HepG2 (cell line): ENCODE data around the gene MLN. TPM values are rescaled to one million over a fixed set of nuclear protein-coding genes. Genes with fewer than 3 reads are reported as not detected.

Experiments
- ATAC-seq: fragments of 200-7000 bp; cut with Tn5 transposase; 3 replicates; pipeline ENCODE4 v1.9.1; 2020; ENCODE audit warnings: mild to moderate bottlenecking, moderate library complexity
- BruUV-seq: library from RNA; stranded (reverse); fragments of 400-500 nt; replicated peaks from 2 replicates; lab custom pipeline; 2021; lab: Mats Ljungman, UMichigan
- CTCF ChIA-PET: fragments of 300-600 bp; formaldehyde crosslinking; extraction: SDS; loops from one replicate; lab custom pipeline; 2021; ENCODE audit warnings: low total read pairs, inconsistent platforms, low intra/inter-chr PET ratio; lab: Yijun Ruan, JAX
- POLR2A ChIA-PET: fragments of 350-600 bp; sonication (Branson Sonifier 250); formaldehyde crosslinking; loops from one replicate; lab custom pipeline; 2020; ENCODE audit warnings: antibody characterized with exemption, inconsistent platforms; lab: Yijun Ruan, JAX
- DNase-seq: peaks from one replicate; pipeline ENCODE4 v3.0.0-alpha.2; 2015; ENCODE audit warnings: low spot score
- FAIRE-seq: peaks from 3 replicates; lab custom pipeline; 2011; peaks lifted over from hg19 to GRCh38; lab: Jason Lieb, UNC
- H2AFZ ChIP-seq: one replicate; pipeline ENCODE4 v1.6.1; 2011; ENCODE audit warnings: low read length, inconsistent platforms
- H3K27ac ChIP-seq: fragments of 300-600 bp; 3 replicates; pipeline ENCODE4 v1.8.0; 2011; ENCODE audit warnings: mixed run types, mild to moderate bottlenecking, mixed read lengths, low read length, inconsistent platforms; ENCODE audit not compliant: insufficient read depth; ENCODE audit errors: extremely low read length
- H3K27me3 ChIP-seq, 2 experiments: fragments of 200-600 bp in 1 of 2; 2 replicates in 1 of 2; 3 replicates in 1 of 2; pipeline versions ENCODE4 v1.6.0 to v1.8.0; 2011; ENCODE audit warnings: low read length in 2 of 2, mild to moderate bottlenecking in 2 of 2, moderate library complexity in 2 of 2, inconsistent platforms in 1 of 2; ENCODE audit not compliant: insufficient read depth in 2 of 2, control insufficient read depth in 1 of 2
- H3K36me3 ChIP-seq, 2 experiments: fragments of 200-600 bp in 1 of 2; replicated peaks in 1 of 2; 2 replicates in 1 of 2; 3 replicates in 1 of 2; pipeline versions ENCODE4 v1.5.1 to v1.8.0; 2011; ENCODE audit warnings: low read length in 2 of 2, inconsistent platforms in 1 of 2; ENCODE audit not compliant: insufficient read depth in 2 of 2, control insufficient read depth in 1 of 2
- H3K4me1 ChIP-seq: 2 replicates; pipeline ENCODE4 v1.5.1; 2012; ENCODE audit warnings: low read length, inconsistent platforms; ENCODE audit not compliant: insufficient read depth
- H3K4me2 ChIP-seq: 2 replicates; pipeline ENCODE4 v1.6.0; 2011; ENCODE audit warnings: low read depth, low read length, inconsistent platforms
- H3K4me3 ChIP-seq, 3 experiments: fragments of 200-600 bp in 1 of 3; sonication (generic), shearing (Covaris generic) in 1 of 3; replicated peaks in 1 of 3; 2 replicates each; pipeline ENCODE4 v1.5.1; 2011 to 2016; ENCODE audit warnings: low read length in 3 of 3, inconsistent platforms in 2 of 3, low read depth in 2 of 3, mild to moderate bottlenecking in 2 of 3, control low read depth in 1 of 3, mixed read lengths in 1 of 3; ENCODE audit not compliant: insufficient read depth in 1 of 3
- H3K79me2 ChIP-seq: one replicate; pipeline ENCODE4 v1.6.1; 2011; ENCODE audit warnings: low read length, inconsistent platforms; ENCODE audit not compliant: insufficient read depth
- H3K9ac ChIP-seq: 2 replicates; pipeline ENCODE4 v1.6.0; 2011; ENCODE audit warnings: mild to moderate bottlenecking, low read depth, low read length, inconsistent platforms; ENCODE audit not compliant: insufficient read depth
- H3K9me3 ChIP-seq: 2 replicates; pipeline ENCODE4 v1.5.1; 2012; ENCODE audit warnings: mild to moderate bottlenecking, low read length
- H4K20me1 ChIP-seq: 2 replicates; pipeline ENCODE4 v1.6.0; 2011; ENCODE audit warnings: inconsistent platforms, mild to moderate bottlenecking, low read length, moderate library complexity; ENCODE audit not compliant: insufficient read depth
- ELK4 ChIP-seq: sonication (generic); formaldehyde crosslinking; IDR thresholded peaks from 2 replicates; pipeline ENCODE4 v1.9.0; 2021; ENCODE audit warnings: missing genetic modification reagents, borderline replicate concordance
- GLI4 ChIP-seq: sonication (generic); formaldehyde crosslinking; IDR thresholded peaks from 2 replicates; pipeline ENCODE4 v1.5.1; 2020; ENCODE audit warnings: missing genetic modification reagents, mild to moderate bottlenecking, moderate library complexity, borderline replicate concordance
- HMG20B ChIP-seq: conservative IDR thresholded peaks from 2 replicates; pipeline ENCODE4 v1.6.1; 2016; ENCODE audit warnings: missing genetic modification reagents, missing compliant biosample characterization
- KAT8 ChIP-seq: IDR thresholded peaks from 2 replicates; pipeline ENCODE4 v1.6.1; 2016; ENCODE audit warnings: missing genetic modification reagents, missing compliant biosample characterization
- RBAK ChIP-seq: sonication (generic); formaldehyde crosslinking; IDR thresholded peaks from 2 replicates; pipeline ENCODE4 v1.5.1; 2020; ENCODE audit warnings: mild to moderate bottlenecking, missing genetic modification reagents
- SAFB2 ChIP-seq: sonication (generic); formaldehyde crosslinking; IDR thresholded peaks from 2 replicates; pipeline ENCODE4 v1.5.1; 2020; ENCODE audit warnings: missing genetic modification reagents, low read depth, mild to moderate bottlenecking, borderline replicate concordance
- SRSF1 ChIP-seq: fragments of 200-400 bp; formaldehyde crosslinking; optimal IDR thresholded peaks from 2 replicates; pipeline ENCODE3; 2017; ENCODE audit warnings: mild to moderate bottlenecking, low read depth, low read length, moderate library complexity
- TFDP1 ChIP-seq: IDR thresholded peaks from 2 replicates; pipeline ENCODE4 v1.6.1; 2016; ENCODE audit warnings: missing compliant biosample characterization, missing genetic modification reagents, borderline replicate concordance
- UBTF ChIP-seq: sonication (generic); formaldehyde crosslinking; IDR thresholded peaks from 2 replicates; pipeline ENCODE4 v1.4.0; 2020; ENCODE audit warnings: mild to moderate bottlenecking, missing genetic modification reagents
- ZBTB7B ChIP-seq: sonication (generic); formaldehyde crosslinking; IDR thresholded peaks from 2 replicates; pipeline ENCODE4 v1.4.0; 2020; ENCODE audit warnings: missing genetic modification reagents
- ZNF18 ChIP-seq: sonication (generic); formaldehyde crosslinking; IDR thresholded peaks from 2 replicates; pipeline ENCODE4 v1.8.0; 2022; ENCODE audit warnings: mild to moderate bottlenecking, missing genetic modification reagents; ENCODE audit not compliant: insufficient replicate concordance
- ZNF326 ChIP-seq: sonication (generic); formaldehyde crosslinking; IDR thresholded peaks from 2 replicates; pipeline ENCODE4 v1.4.0; 2020; ENCODE audit warnings: missing genetic modification reagents, borderline replicate concordance
- ZNF567 ChIP-seq: sonication (generic); formaldehyde crosslinking; IDR thresholded peaks from 2 replicates; pipeline ENCODE4 v1.8.1; 2023; ENCODE audit warnings: mild to moderate bottlenecking, missing genetic modification reagents, borderline replicate concordance
- ZNF614 ChIP-seq: IDR thresholded peaks from 2 replicates; pipeline ENCODE4 v1.6.1; 2018; ENCODE audit warnings: missing biosample characterization, missing genetic modification reagents, inconsistent platforms, borderline replicate concordance
- ZNF691 ChIP-seq: sonication (generic); formaldehyde crosslinking; IDR thresholded peaks from 2 replicates; pipeline ENCODE4 v1.4.0; 2020; ENCODE audit warnings: missing genetic modification reagents, low read depth, mild to moderate bottlenecking, borderline replicate concordance
- ZSCAN29 ChIP-seq: sonication (generic); formaldehyde crosslinking; conservative IDR thresholded peaks from 2 replicates; pipeline ENCODE4 v1.4.0; 2020; ENCODE audit warnings: mild to moderate bottlenecking, missing genetic modification reagents
- WGBS: methylation state at CpG from one replicate; pipeline ENCODE4 v1.1.6; 2017; ENCODE audit warnings: low lambda C conversion rate; 5-methylcytosine and 5-hydroxymethylcytosine counted together
- in situ Hi-C: cut with HindIII; loops from 2 replicates; pipeline ENCODE4 v1.10.0; 2017; ENCODE audit warnings: low pct_unique_long_range_greater_than_20kb; ENCODE audit not compliant: extremely low pct_ligation_motif_present
- intact Hi-C: fragments of 100-400 bp; cut with micrococcal nuclease; formaldehyde crosslinking; loops from one replicate; pipeline ENCODE4 v1.10.0; 2022; ENCODE audit not compliant: unreplicated experiment
- polyA plus RNA-seq, 8 experiments: library from polyadenylated mRNA; depleted of rRNA in 3 of 8; stranded (reverse) in 7 of 8; unstranded in 1 of 8; fragments of >200 nt; fragmentation: Illumina TruSeq in 4 of 8; extraction: Trizol in 4 of 8; gene quantifications; 2 replicates each; pipeline versions ENCODE4 v1.2.1 to v1.2.3, GENCODE V29; 2011 to 2016; ENCODE audit warnings: low read depth in 4 of 8, missing spikeins in 1 of 8, mixed read lengths in 1 of 8; ENCODE audit not compliant: insufficient read depth in 1 of 8
- total RNA-seq, 5 experiments: library from RNA; depleted of rRNA; stranded (reverse); fragments of >200 nt; fragmentation: Illumina TruSeq; extraction: Trizol; gene quantifications; 2 replicates each; pipeline ENCODE4 v1.2.3, GENCODE V29; 2016; ENCODE audit warnings: low read depth in 1 of 5

MLN gene
- total and polyA plus RNA-seq, 2 of the 13 experiments (the other 11 are each of a cell fraction or from before 2014, with no cell fraction given) = not detected

GRCh38 chr6:33847078-33847477, 43.3 kb upstream of the MLN start (continued):
- TF ChIP-seq UBTF (CRISPR knock-in tag) (no peak), ZSCAN29 (CRISPR knock-in tag) (no peak), GLI4 (CRISPR knock-in tag) (no peak), SRSF1 (no peak), ZNF567 (CRISPR knock-in tag) (no peak)

- FAIRE-seq (no peak), DNase-seq (no peak), ATAC-seq (no peak)
- intact Hi-C loops (no loop called here), in situ Hi-C loops (no loop called here)
- Histone ChIP-seq H3K79me2 (no peaks in the 10 kb centered on the region), H3K9me3 (no peaks in the 10 kb centered on the region), H2AFZ (no peak overlapping the region), H4K20me1 (no peaks in the 10 kb centered on the region), H3K27me3 (peaks cover 2 to 41% of the 10 kb centered on the region in 2 experiments; a peak in 4 of 5 replicates), H3K4me3 (no peak overlapping the region), H3K9ac (no peak overlapping the region), H3K4me1 (peaks cover 13% of the 10 kb centered on the region), H3K27ac (no peak overlapping the region), H3K4me2 (no peak overlapping the region), H3K36me3 (no peaks in the 10 kb centered on the region)
- no TSS peak for BruUV-seq
- WGBS = 22% methylated on average over 2 of the region's 2 CpGs
- ChIA-PET CTCF (no interaction called here), POLR2A (no interaction called here)
- TF ChIP-seq HMG20B (CRISPR knock-in tag) (no peak), TFDP1 (CRISPR knock-in tag) (no peak), ZBTB7B (CRISPR knock-in tag) (no peak), RBAK (CRISPR knock-in tag) (no peak), ZNF18 (CRISPR knock-in tag) (no peak), KAT8 (CRISPR knock-in tag) (no peak), ZNF614 (CRISPR knock-in tag) (no peak), ELK4 (CRISPR knock-in tag) (no peak), SAFB2 (CRISPR knock-in tag) (no peak), ZNF691 (CRISPR knock-in tag) (no peak), ZNF326 (no peak)
Observed at GRCh38 chr6:33846226-33846625, 42.4 kb upstream of the MLN start.
